K562 (cell line): ENCODE data around the gene SUPT20H. TPM values are rescaled to one million over a fixed set of nuclear protein-coding genes. Genes with fewer than 3 reads are reported as not detected.
A peak's percentile ranks its signal among the peaks of the same experiment; 100 is the strongest.

Experiments used
- ATAC-seq: fragments of 200-7000 bp; cut with Tn5 transposase; 3 replicates; pipeline ENCODE4 v1.9.1; 2020; ENCODE audit warnings: moderate library complexity
- BruUV-seq: library from RNA; stranded (reverse); fragments of 400-500 nt; replicated peaks from 2 replicates; lab custom pipeline; 2021; lab: Mats Ljungman, UMichigan
- CTCF ChIA-PET: fragments of 300-600 bp; formaldehyde crosslinking; extraction: SDS; loops from one replicate; lab custom pipeline; 2021; ENCODE audit warnings: low intra/inter-chr PET ratio; lab: Yijun Ruan, JAX
- POLR2A ChIA-PET: fragments of 300-600, 350-650 bp; sonication (Branson Sonifier 250); formaldehyde crosslinking; extraction: SDS; loops from one replicate; lab custom pipeline; 2021; ENCODE audit warnings: antibody characterized with exemption, inconsistent platforms; lab: Yijun Ruan, JAX
- DNase-seq, 4 experiments: peaks; one replicate each; pipeline versions ENCODE4 v3.0.0 to v3.0.0-alpha.2; 2011 to 2018; ENCODE audit warnings: low spot score in 3 of 4, mixed read lengths in 3 of 4; ENCODE audit errors: extremely low read depth in 1 of 4
- FAIRE-seq: peaks from 2 replicates; lab custom pipeline; 2011; peaks lifted over from hg19 to GRCh38; lab: Jason Lieb, UNC
- H2AFZ ChIP-seq: 2 replicates; pipeline ENCODE4 v1.6.0; 2011; ENCODE audit warnings: low read depth, low read length, control low read depth, inconsistent platforms
- H3K27ac ChIP-seq: fragments of 200-600 bp; 3 replicates; pipeline ENCODE4 v1.8.0; 2011; ENCODE audit warnings: low read depth, mild to moderate bottlenecking, control low read depth, inconsistent platforms, low read length, moderate library complexity, mixed read lengths; ENCODE audit errors: extremely low read depth
- H3K27me3 ChIP-seq, 2 experiments: fragments of 300-600 bp in 1 of 2; 2 replicates in 1 of 2; 3 replicates in 1 of 2; pipeline versions ENCODE4 v1.6.0 to v1.8.0; 2011; ENCODE audit warnings: inconsistent platforms in 2 of 2, low read length in 2 of 2, mild to moderate bottlenecking in 1 of 2, mixed read lengths in 1 of 2, moderate library complexity in 1 of 2; ENCODE audit not compliant: control insufficient read depth in 2 of 2, insufficient read depth in 2 of 2
- H3K36me3 ChIP-seq: fragments of 300-600 bp; 3 replicates; pipeline ENCODE4 v1.8.0; 2011; ENCODE audit warnings: mild to moderate bottlenecking, low read length, inconsistent platforms; ENCODE audit not compliant: control insufficient read depth, insufficient read depth
- H3K4me1 ChIP-seq, 2 experiments: fragments of 200-600 bp in 1 of 2; replicated peaks in 1 of 2; 2 replicates in 1 of 2; 3 replicates in 1 of 2; pipeline versions ENCODE4 v1.5.1 to v1.8.0; 2011; ENCODE audit warnings: inconsistent platforms in 2 of 2, low read length in 2 of 2, mild to moderate bottlenecking in 1 of 2, mixed read lengths in 1 of 2, moderate library complexity in 1 of 2; ENCODE audit not compliant: control insufficient read depth in 2 of 2, insufficient read depth in 2 of 2
- H3K4me2 ChIP-seq: 2 replicates; pipeline ENCODE4 v1.6.1; 2011; ENCODE audit warnings: low read length, control low read depth, inconsistent platforms, mixed read lengths; ENCODE audit not compliant: insufficient read depth
- H3K4me3 ChIP-seq: fragments of 200-600 bp; sonication (generic), shearing (Covaris generic); 2 replicates; pipeline ENCODE4 v1.5.1; 2016; ENCODE audit warnings: control low read depth, inconsistent platforms
- H3K79me2 ChIP-seq: fragments of 200-600 bp; 3 replicates; pipeline ENCODE4 v1.8.0; 2011; ENCODE audit warnings: low read length, inconsistent platforms; ENCODE audit not compliant: control insufficient read depth, insufficient read depth
- H3K9ac ChIP-seq, 2 experiments: 2 replicates each; pipeline versions ENCODE4 v1.6.0 to v1.6.1; 2011; ENCODE audit warnings: low read depth in 2 of 2, low read length in 2 of 2, control low read depth in 1 of 2, inconsistent platforms in 1 of 2, mild to moderate bottlenecking in 1 of 2, mixed read lengths in 1 of 2; ENCODE audit not compliant: insufficient read depth in 1 of 2
- H3K9me1 ChIP-seq: one replicate; pipeline ENCODE4 v1.6.0; 2011; ENCODE audit warnings: inconsistent platforms, mild to moderate bottlenecking, low read length, moderate library complexity; ENCODE audit not compliant: control insufficient read depth, insufficient read depth
- H3K9me3 ChIP-seq: replicated peaks from 2 replicates; pipeline ENCODE4 v1.5.1; 2011; ENCODE audit warnings: low read depth, low read length, inconsistent platforms; ENCODE audit not compliant: control insufficient read depth, insufficient read depth
- H4K20me1 ChIP-seq: replicated peaks from 2 replicates; pipeline ENCODE4 v1.6.1; 2011; ENCODE audit warnings: low read length, inconsistent platforms, mixed read lengths; ENCODE audit not compliant: control insufficient read depth, insufficient read depth
- CBFA2T3 ChIP-seq: fragments of 450-650 bp; IDR thresholded peaks from 2 replicates; pipeline ENCODE4 v1.6.1; 2017
- ETV6 ChIP-seq, 3 experiments: fragments of 150-350 bp in 1 of 3; sonication (generic) in 1 of 3; formaldehyde crosslinking in 1 of 3; IDR thresholded peaks; 2 replicates each; pipeline versions ENCODE4 v1.6.1 to v1.8.0; 2014 to 2022; ENCODE audit warnings: borderline replicate concordance in 2 of 3, low read depth in 2 of 3, antibody characterized with exemption in 1 of 3, low read length in 1 of 3, mild to moderate bottlenecking in 1 of 3, missing genetic modification reagents in 1 of 3
- FOSL1 ChIP-seq: fragments of 200-800 bp; sonication (Bioruptor generic); conservative IDR thresholded peaks from 2 replicates; pipeline ENCODE4 v1.6.1; 2016; ENCODE audit warnings: missing genetic modification characterization, missing compliant biosample characterization
- MCM2 ChIP-seq: fragments of 450-650 bp; IDR thresholded peaks from 2 replicates; pipeline ENCODE4 v1.6.1; 2017; ENCODE audit warnings: low read depth, mild to moderate bottlenecking
- NELFE ChIP-seq: IDR thresholded peaks from 2 replicates; pipeline ENCODE4 v1.6.1; 2011; ENCODE audit warnings: mild to moderate bottlenecking; ENCODE audit not compliant: insufficient read depth, insufficient read length
- STAT5A ChIP-seq: IDR thresholded peaks from 2 replicates; pipeline ENCODE4 v1.6.1; 2012; ENCODE audit warnings: low read length, inconsistent platforms, borderline replicate concordance
- XRCC5 ChIP-seq: fragments of 200-400 bp; formaldehyde crosslinking; IDR thresholded peaks from 2 replicates; pipeline ENCODE4 v1.6.1; 2017; ENCODE audit warnings: low read depth, mild to moderate bottlenecking, low read length
- YY1 ChIP-seq, 3 experiments: IDR thresholded peaks; 2 replicates each; pipeline ENCODE4 v1.6.1; 2011; ENCODE audit warnings: low read length in 2 of 3, mild to moderate bottlenecking in 2 of 3, moderate library complexity in 2 of 3, borderline replicate concordance in 1 of 3, control low read depth in 1 of 3, low read depth in 1 of 3; ENCODE audit not compliant: insufficient read depth in 3 of 3, insufficient replicate concordance in 2 of 3, control insufficient read depth in 1 of 3, insufficient read length in 1 of 3; ENCODE audit errors: extremely low read depth in 1 of 3
- ZNF444 ChIP-seq: fragments of 250-450 bp; sonication (Bioruptor Pico); IDR thresholded peaks from 2 replicates; pipeline ENCODE4 v1.4.0; 2020; ENCODE audit warnings: mild to moderate bottlenecking, moderate library complexity
- WGBS: fragments of 100-300 bp; shearing (Covaris generic); methylation state at CpG from one replicate; pipeline ENCODE4 v1.1.6; 2016; ENCODE audit warnings: low coverage, mixed read lengths; ENCODE audit not compliant: insufficient coverage; ENCODE audit errors: missing lambda C conversion rate; 5-methylcytosine and 5-hydroxymethylcytosine counted together
- in situ Hi-C: fragments of 300-500 bp; cut with MboI; formaldehyde crosslinking; loops from 4 replicates; pipeline ENCODE4 v1.15.0; 2018; ENCODE audit warnings: inconsistent platforms, mixed read lengths
- intact Hi-C: fragments of 100-400 bp; cut with micrococcal nuclease; formaldehyde crosslinking; loops from 2 replicates; pipeline ENCODE4 v1.14.2; 2022
- polyA plus RNA-seq, 8 experiments: library from polyadenylated mRNA; depleted of rRNA in 4 of 8; stranded (reverse) in 5 of 8; unstranded in 3 of 8; fragments of >200 nt; fragmentation: Nextera tagmentation in 2 of 8; fragmentation: Illumina TruSeq in 1 of 8; extraction: Ambion mirVana in 2 of 8; extraction: Trizol in 1 of 8; gene quantifications; 2 replicates each; pipeline versions ENCODE4 v1.2.1 to v1.2.3, GENCODE V29; 2011 to 2014; ENCODE audit warnings: inconsistent platforms in 1 of 8, missing spikeins in 1 of 8
- total RNA-seq, 7 experiments: library from RNA; depleted of rRNA in 6 of 7; stranded (reverse); fragments of >200 nt in 6 of 7; fragmentation: Illumina TruSeq in 2 of 7; extraction: Trizol in 2 of 7; gene quantifications; 2 replicates each; pipeline versions ENCODE4 v1.2.1 to v1.2.3, GENCODE V29; 2011 to 2021; ENCODE audit warnings: low replicate concordance in 1 of 7
- TF ChIP-seq, protein P1 (sequence below): fragments of 250-450 bp; sonication (Bioruptor Pico); IDR thresholded peaks from 2 replicates; pipeline ENCODE4 v1.5.1; 2021; ENCODE audit warnings: mild to moderate bottlenecking

SUPT20H gene
- total and polyA plus RNA-seq, 9 of the 15 experiments (the other 6 are each of a cell fraction or from before 2014, with no cell fraction given): 11.4 to 71.8 (median 31.7) TPM

DNA sequence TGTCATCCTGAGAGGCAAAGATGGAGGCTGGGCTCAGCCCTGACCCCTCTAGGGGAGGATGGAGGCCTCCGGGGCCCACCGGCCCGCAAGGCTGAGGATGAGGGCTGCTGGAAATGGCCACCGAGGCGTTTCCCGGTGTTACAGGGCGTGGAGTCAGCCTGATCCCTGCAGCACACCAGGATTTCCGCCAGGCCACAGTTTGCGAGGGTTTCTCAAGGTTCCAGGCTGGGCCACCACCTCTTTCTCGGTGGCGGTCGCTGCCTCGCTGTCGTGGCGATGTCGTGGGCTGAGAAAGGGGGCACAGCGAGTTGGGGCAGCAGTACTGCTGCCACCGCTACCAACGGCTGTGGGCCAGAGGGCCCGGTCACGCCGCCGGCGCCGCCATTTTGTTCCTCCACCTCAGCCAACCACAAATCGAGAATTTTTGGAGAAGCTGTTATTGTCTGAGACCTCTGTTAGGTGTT is 45.8 kb upstream of the SUPT20H start, which contains the start of gene CSNK1A1L:
TSS of gene CSNK1A1L (minus strand) at position 414 of the 464 bp plus-strand sequence. CDS start at position 6, 408 bp downstream.
- no peak for DNase-seq
- Histone ChIP-seq H3K79me2 (no peaks in the 10 kb centered on the region), H3K36me3 (no peaks in the 10 kb centered on the region), H3K9me1 (no peaks in the 10 kb centered on the region), H2AFZ (peak within 1 kb of the TSS; percentile 80), H3K9ac (no peak within 1 kb of the TSS; a peak in 1 of 4 replicates), H3K27me3 (peaks cover 0 to 7% of the 10 kb centered on the region in 2 experiments; a peak in 2 of 5 replicates), H4K20me1 (no peaks in the 10 kb centered on the region), H3K27ac (no peak within 1 kb of the TSS), H3K4me1 (peaks cover 0 to 5% of the 10 kb centered on the region in 2 experiments; a peak in 1 of 5 replicates), H3K9me3 (no peaks in the 10 kb centered on the region), H3K4me2 (no peak within 1 kb of the TSS), H3K4me3 (no peak within 1 kb of the TSS)
- intact Hi-C loops: loop anchor here (5.0 to 10.0 kb wide), 2 partner anchors 942 to 1660 kb away; no protein-coding TSS in a partner anchor
- in situ Hi-C loops: loop anchor here (25.0 kb wide), 2 partner anchors 507 to 1482 kb away; no protein-coding TSS in a partner anchor
- ChIA-PET POLR2A (interaction anchor here (0.7 kb wide), 1 partner anchor 664 kb away, joined by 3 read pairs; no protein-coding TSS in a partner anchor), CTCF (interaction anchor here (0.6 kb wide), 1 partner anchor 659 kb away, joined by 3 read pairs; no protein-coding TSS in a partner anchor)
- FAIRE-seq: no peak
- WGBS: 7% methylated on average over 19 of the region's 26 CpGs
- BruUV-seq: no TSS peak
- peak; percentile 35; the same call in 2 of the 3 replicates for ATAC-seq
- TF ChIP-seq ZNF444 (CRISPR knock-in tag): no peak
- no peak for TF ChIP-seq CBFA2T3
- no peak for TF ChIP-seq FOSL1 (tag)
- TF ChIP-seq, protein P1, sequence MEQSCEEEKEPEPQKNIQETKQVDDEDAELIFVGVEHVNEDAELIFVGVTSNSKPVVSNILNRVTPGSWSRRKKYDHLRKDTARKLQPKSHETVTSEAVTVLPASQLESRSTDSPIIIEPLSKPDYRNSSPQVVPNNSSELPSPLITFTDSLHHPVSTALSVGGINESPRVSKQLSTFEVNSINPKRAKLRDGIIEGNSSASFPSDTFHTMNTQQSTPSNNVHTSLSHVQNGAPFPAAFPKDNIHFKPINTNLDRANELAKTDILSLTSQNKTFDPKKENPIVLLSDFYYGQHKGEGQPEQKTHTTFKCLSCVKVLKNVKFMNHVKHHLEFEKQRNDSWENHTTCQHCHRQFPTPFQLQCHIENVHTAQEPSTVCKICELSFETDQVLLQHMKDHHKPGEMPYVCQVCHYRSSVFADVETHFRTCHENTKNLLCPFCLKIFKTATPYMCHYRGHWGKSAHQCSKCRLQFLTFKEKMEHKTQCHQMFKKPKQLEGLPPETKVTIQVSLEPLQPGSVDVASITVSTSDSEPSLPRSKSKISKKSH: no peak
- no peak for TF ChIP-seq MCM2
- TF ChIP-seq XRCC5: no peak
- TF ChIP-seq ETV6 (IDR thresholded peaks at IDR 0.05; ENCODE audit: borderline replicate concordance in 1 of 2, low read depth in 2 of 2, low read length in 1 of 2): no peak
- TF ChIP-seq ETV6 (CRISPR knock-in tag; IDR thresholded peaks at IDR 0.05; ENCODE audit: borderline replicate concordance): no peak
- no peak for TF ChIP-seq STAT5A
- TF ChIP-seq YY1 (IDR thresholded peaks at IDR 0.05; ENCODE audit: borderline replicate concordance in 1 of 3, control insufficient read depth in 1 of 3, extremely low read depth in 1 of 3, insufficient read depth in 3 of 3, insufficient read length in 1 of 3, insufficient replicate concordance in 2 of 3, low read depth in 1 of 3, low read length in 2 of 3): peak in 1 of 3 experiments; percentile 28
- no peak for TF ChIP-seq NELFE
